NAMALWA (cell line): ENCODE measurements around the gene COL24A1.
"Not testable (repeated sequence)": the region's sequence is repeated elsewhere in the genome, so short reads cannot be mapped to it uniquely, and the experiment has no call there.

ENCODE experiments used
- DNase-seq: peaks from one replicate; pipeline ENCODE4 v3.0.0-alpha.2; 2015; ENCODE audit warnings: low spot score

The COL24A1 gene

DNA sequence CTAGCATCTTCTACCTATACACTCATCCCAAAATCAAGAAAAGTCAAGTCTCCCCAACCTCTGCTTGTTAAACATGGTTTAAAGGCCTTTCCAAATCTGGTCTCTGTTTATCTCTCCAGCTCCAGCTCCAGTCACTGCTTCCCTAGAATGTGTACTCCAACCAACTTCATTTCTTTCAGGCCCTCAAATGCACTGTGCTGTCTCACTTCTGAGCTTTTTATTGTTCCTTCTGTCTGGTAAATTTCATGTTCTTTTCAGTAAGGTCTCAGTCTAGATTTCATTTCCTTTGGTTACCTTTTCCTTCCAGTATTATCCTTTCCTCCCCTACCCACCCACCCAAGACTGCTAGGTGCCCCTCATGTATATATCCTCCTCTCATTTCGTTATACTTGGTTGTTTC, 3.7 kb downstream of the COL24A1 start:
- no peak for DNase-seq

DNA sequence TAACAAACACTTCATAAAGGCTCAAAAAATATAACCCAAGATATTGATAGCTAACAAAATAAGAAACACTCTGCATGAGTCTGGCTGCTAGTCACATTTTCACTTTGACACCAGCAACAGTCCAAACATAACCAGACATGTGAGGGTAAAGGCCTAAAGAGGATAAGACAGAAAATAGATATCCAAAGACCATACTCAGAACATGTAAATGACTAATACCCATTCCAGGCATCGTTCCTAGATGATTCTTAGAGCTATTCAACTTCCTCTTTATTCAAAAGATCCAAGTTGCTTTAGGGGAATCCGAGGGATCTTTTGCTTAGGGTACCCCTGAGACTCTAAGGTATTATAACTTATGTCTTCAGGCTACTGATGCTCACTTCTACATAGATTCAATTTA, 5.1 kb downstream of the COL24A1 start:
- DNase-seq, result no peak

DNA sequence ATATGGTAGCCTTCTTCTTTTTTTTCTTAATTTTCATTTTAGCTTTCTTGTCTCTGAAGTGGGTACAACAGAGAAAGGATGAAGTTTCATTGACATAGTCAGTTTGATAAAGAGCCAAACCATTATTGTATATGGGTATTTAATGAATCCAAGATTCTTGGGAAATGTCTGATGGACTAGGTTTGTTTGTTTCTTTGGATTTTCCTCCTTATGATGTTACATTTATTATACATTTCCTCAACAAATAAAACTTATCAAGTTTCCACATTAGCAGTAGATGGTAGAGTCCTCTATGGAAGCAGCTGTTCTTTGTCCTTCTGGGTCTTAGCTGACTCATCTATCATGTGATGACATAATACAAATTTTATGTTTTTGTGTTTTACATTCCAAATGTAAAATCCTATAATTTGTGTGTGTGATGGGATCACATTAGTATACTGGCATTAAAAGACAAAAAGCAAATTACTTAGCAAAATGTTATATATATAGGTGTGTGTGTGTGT, 6.0 kb downstream of the COL24A1 start:
- DNase-seq, result no peak

DNA sequence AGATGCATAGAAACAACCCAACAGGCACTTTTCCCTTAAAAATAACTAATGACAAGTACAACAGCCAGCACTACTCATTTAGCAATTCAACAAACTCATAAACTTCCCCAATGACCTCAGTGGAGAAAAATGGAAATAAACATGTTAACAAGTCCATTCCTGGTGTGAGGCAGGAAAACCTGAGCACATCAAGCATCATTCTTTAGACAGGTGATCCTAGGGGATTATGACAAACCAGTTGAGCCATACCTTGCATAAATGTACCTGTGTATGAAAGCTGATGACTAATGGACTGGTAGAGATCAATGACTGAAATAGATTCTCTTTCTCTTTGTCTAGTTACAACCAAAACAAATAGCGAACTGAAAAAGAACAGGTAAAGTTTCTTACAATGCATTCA, 7.0 kb downstream of the COL24A1 start:
- no peak for DNase-seq

DNA sequence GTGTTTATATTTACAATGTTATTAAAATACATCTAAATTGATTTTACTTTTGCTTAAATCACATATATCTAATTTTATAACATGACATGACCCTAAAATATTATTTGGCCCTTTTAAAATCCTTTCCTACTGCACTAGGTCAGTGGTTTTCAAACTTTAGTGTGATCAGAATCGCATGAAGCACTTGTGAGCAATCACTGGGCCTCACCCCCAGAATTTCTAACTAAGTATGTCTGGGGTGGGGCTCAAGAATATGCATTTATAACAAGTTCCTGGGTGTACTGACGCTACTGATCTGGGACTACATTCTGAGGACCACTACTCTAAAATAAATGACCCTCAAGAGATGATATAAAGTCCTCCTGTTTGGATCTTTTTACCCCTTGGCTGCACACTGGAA, 8.8 kb downstream of the COL24A1 start:
- DNase-seq, result no peak

DNA sequence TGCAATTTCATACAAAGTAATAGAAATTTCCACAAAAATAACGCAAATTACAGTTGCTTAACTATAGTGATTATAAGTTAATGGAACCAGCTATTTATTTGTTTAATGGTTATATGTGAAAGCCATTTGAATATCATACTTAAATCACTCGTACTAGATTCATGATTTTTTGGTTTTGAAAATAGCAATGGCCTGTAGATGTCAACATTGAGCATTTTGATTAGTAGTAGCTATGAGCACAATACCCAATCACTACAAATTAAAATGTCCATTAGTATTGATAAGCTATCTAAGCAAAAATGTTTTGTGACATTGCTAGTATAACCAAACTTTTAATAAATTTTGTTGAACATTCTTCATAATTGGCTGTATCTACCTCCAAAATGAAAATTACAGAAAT, 10.0 kb downstream of the COL24A1 start:
- peak; percentile 7 for DNase-seq

DNA sequence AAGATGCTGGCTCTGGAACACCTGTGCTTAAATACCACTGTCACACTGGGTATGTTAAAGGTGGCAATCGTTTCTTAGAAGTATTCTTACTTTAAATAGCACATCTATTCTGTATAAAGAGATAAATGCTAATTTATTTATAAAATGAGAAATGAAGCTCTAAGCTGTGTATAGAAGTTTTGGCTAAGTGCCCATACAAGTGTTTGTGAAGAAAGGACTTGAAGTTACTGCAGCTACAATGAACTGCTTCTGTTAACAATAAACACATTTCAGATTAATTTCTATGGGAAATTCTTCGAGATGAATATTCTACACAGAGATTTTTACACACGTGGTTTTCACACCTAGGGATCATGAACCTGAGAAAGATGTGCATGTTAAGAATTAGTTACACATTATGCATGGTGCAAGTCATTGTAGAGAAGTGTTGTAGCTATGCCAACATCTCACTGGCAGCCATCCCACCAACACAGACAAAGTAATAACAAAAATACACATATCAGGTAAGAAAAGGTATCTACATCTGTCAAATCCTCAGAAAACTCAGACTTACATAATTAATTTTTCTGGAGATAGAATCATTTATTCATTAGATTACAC, 16.2 kb downstream of the COL24A1 start:
- no peak for DNase-seq

DNA sequence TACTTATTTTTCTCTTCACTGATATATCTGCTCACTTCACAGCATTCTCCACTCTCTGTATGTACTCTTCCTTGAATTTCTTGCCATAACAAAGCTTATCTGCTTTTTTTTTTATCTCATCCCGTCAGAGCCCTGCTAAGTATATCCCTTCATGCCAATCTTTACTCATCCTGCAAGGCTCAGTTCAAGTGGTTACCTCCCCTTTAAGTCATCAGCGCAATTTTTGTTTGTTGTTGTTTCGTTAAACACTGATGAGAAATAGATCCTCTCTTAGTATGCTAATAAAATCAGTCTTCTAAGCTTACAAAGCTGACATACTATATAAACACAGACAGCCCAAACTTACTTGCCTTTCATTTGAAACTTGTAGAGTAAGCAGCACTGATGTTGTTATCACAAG, 17.8 kb downstream of the COL24A1 start:
- no peak for DNase-seq

DNA sequence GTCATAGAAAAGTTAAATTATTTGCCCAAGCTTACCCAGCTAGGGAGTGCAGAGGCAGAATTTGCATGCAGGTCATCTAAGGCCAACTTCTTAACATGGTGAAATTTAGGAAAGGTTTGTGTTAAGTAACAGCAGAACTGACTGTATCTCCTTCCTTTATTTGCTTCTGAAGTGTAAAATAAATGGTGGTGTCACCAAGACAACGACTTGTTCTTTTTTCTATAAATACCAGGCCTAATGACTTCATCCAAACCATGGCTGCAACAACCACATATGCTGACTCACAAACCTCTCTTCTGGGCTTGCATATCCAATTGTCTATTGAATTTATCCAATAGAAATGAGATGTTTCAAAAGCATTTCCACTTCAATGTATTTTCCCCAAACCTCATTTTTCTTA, 19.1 kb downstream of the COL24A1 start:
- peak; percentile 7 for DNase-seq

DNA sequence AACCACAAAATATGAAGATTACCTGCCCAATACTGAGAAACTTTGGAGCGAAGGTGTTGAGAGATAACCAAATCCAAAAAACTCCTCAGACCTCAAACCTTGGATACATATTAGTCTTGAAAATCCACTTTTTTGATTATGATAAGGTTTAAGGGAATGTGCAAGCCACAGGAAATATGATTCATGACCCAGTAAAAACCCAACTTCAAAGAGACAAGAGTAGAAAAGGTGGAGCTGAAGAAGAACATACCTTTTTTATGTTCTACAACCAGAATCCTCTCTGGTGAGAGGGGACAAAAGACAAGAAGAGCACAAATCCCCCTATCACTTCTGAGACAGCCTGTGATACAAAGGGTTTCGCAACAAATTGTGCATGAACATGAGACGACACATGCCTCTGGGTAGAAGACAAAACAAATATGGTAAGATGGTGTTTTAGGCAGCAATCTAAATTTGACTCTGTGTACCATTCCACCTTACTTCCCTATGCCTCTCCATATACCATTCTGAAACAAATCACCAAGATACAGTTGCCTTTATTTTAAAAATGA, 37.3 kb downstream of the COL24A1 start:
- no peak for DNase-seq

DNA sequence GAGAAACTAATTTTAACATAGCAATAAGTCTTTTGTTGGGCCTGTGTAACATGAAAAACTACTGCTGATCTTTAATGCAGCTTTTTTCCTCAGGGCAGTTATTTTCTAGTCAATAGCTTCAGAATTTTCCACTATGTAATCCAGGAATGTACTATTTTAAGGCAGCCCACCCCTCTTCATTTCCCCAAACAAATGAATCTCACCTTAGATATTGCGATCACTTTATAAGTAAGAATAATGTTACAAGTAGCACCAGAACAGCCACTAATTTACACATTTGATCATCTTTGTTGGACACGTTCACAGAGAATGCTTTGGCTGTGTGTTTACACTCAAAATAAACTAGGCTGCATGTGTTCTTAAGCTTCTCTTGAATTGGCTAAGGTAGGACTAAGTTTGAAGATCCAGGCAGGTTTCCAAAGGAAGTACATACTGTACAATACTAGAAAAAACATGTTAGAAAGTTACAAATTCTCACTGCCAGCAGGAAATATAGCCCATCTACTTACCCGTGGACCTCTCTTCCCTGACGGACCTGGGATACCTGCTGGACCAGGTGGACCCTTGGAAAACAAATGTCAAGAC, 41.7 kb downstream of the COL24A1 start:
- no peak for DNase-seq

DNA sequence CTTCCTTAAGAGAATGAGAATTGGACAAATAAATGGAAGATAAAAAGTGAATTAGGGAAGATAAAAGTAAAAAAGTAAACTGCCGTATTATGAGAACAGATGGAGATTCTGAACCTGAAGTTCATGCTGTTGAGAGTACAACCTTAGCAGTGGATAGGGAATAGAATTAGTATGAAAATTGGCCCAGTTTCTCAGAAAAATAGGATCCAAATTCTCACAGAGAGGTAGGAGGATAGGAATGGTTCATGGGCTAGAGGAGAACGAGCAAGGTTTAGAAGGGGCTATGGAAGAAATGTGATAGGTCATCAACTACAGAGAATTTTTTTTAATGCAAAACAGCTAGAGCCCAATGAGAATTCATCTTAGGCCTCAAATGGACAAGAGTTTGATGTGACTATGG, 42.3 kb downstream of the COL24A1 start:
- no peak for DNase-seq

DNA sequence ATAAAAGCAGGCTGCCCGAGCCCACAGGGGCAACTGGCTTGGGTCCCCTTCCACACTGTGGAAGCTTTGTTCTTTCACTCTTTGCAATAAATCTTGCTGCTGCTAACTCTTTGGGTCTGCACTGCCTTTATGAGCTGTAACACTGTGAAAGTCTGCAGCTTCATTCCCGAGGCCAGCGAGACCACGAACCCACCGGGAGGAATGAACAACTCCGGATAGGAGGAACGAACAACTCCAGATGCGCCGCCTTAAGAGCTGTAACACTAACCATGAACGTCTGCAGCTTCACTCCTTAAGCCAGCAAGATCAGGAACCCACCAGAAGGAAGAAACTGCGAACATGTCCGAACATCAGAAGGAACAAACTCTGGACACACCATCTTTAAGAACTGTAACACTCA, 45.0 kb downstream of the COL24A1 start:
- DNase-seq, result not testable (repeated sequence)

DNA sequence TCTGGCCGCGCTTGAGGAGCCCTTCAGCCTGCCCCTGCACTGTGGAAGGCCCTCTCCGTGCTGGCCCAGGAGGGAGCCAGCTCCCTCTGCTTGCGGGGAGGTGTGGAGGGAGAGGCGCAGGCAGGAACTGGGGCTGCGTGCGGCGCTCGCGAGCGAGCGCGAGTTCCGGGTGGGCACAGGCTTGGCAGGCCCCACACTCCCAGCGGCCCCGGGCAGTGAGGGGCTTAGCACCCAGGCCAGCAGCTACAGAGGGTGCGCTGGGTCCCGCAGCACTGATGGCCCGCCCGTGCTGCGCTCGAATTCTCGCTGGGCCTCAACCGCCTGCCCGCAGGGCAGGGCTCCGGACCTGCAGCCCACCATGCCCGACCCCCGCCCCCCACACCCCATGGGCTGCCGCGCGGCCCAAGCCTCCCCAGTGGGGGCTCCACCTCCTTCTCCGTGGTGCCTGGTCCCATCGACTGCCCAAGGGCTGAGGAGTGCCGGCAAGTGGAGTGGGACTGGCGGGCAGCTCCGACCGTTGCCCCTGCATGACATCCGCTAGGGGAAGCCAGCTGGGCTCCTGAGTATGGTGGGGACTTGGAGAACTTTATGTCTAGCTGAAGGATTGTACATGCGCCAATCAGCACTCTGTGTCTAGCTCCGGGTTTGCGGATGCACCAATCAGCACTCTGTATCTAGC, 46.0 kb downstream of the COL24A1 start:
- no peak for DNase-seq

DNA sequence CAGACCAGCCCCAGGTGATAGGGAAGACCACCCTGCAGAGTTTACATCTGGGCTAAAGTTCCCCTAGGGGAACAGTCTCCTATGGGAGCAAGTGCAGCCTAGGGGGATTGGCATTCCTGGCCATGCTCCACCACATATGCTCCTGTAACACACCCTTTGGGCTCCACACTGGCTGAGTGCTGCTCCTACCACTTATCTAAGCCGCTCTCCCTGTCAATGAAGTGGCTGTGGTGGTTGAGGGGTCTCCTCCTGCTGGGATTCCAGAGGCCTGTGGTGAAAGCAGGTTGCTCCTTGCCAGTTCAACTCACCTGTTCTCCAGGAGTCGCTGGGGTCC, 51.1 kb downstream of the COL24A1 start:
- DNase-seq, result no peak

DNA sequence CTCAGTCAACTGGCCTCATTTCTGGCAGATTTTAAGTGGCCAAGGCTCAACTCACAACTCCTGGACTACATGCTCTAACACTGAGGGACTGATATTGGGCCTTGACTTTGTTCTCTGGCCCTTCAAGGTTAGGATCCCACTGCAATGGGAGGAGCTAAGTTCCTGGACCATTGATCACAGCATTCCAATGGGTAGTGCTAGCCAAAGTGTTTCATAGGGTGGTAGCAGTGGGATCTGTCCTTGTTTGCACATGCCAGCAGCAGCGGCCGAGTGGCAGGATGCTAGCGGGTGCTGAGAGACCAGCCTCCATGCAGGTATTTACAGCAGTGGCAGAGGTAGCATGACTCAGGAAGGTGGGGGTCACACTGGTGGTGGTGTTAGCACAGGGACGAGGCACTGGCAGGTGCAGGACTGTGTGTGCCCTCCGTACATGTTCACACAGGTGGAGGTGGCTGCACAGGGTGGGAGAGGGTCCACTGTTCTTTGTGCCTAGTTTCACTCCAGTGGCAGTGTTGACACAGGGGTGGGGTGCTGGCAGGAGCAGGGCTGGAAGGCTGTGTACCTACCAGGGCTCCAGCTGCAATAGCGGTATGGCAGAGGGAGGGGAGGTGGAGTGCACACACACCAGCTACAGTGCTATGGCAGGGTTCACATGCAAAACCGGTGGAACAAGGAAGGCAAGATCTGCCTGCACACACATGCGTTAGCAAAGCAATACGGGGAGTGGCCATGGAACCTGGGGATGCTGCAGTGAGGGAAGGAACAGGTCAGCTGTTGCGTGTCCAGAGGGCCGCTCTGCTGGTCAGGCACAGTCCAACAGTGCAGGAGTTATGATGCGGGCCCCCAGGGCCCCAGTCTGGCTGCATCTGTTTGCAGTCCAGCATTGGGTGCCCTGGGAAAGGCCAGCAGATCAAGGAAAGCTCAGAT, 51.7 kb downstream of the COL24A1 start:
- no peak for DNase-seq

DNA sequence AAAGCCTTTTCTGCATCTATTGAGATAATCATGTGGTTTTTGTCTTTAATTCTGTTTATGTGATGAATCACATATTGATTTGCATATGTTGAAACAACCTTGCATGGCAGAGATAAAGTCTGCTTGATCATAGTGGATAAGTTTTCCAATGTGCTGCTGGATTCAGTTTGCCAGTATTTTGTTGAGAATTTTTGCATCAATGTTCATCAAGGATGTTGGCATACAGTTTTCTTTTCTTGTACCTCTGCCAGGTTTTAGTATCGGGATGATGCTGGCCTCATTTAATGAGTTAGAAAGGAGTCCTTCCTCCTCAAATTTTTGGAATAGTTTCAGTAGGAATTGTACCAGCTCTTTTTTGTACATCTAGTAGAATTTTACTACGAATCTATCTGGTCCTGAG, 55.0 kb downstream of the COL24A1 start:
- no peak for DNase-seq

DNA sequence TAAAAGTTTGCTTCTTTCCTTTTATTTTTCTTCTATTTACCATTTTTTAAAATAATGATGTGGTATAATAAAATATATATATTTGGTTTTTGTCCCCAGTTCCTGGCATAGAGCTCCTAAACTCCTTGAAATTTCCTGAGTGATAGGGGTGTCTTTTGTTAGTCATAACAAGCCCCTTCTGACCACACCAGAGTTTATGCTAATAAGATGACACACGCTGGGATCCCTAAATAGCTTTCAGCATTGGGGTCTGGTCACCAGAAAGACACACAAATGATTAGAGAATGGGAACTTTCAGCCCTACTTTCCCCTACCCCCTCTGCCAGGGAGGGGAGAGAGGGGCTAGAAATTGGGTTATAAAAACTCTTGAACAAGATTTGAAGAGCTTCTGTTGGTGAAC, 56.2 kb downstream of the COL24A1 start:
- DNase-seq, result no peak

DNA sequence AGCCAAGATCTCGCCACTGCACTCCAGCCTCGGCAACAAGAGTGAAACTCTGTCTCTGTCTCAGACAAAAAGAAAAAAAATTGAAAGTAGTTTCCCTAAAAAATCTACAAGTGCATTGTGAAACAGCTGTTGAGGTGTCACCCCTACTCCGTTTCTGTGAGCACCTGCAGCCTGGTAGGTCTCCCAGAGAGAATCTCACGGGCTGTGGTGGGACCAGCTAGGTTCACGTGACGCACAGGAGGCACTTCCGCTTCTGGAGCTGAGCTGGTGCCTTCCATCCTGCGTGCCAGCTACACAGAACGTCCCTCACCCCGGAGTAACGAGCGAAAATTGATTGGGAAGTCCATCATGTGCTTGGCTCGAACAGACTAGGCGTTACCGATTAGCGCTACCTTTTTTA, 66.8 kb downstream of the COL24A1 start:
- DNase-seq, result no peak

DNA sequence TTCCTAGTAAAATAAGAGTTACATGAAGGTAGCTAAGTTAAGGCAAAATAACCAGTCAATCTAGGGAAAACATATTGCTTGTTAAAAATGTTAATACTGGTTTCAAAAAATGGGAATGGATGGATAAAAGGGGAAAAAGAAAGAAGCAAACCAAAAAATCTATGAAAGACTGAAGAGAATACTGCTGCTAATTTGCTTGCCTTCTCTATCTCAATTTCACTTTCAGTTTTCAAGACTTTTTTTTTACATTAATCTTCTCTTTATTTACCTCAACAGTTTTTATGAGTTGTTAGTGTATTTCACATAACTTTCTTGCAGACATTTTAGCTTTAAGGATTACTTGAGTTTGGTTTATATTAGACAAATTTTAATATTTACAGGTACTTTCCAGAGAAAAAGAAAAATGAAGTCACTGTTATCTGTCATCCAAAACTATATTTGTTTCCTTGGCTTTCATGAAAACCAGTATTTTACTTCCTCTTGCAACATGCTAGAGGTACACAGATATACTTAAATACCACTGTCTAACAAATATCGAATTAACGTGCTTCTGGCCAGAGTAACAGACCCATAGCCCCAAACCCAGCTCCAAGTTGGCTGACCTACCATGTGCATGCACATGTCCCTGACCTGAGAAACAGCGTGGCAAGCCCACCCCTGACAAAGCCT, 70.7 kb downstream of the COL24A1 start:
- DNase-seq, result no peak

DNA sequence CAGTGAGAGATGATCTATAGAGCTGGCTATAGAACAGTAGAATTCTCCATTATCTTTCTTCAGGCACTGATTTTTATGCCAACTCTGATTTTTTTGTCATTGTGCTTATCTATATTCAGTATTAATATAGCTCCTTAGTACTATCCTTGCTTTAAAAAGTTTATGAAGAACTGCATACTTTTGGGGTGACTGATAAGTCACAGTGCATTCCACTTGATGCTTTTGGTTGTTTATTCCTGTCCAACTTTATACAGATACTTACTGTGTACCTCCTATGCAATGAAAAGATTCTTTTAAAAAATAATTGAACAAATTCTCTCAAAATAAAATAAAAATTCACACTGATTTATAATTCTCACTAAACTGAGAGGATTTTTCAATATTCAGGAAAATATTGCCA, 71.6 kb downstream of the COL24A1 start:
- DNase-seq, result no peak

DNA sequence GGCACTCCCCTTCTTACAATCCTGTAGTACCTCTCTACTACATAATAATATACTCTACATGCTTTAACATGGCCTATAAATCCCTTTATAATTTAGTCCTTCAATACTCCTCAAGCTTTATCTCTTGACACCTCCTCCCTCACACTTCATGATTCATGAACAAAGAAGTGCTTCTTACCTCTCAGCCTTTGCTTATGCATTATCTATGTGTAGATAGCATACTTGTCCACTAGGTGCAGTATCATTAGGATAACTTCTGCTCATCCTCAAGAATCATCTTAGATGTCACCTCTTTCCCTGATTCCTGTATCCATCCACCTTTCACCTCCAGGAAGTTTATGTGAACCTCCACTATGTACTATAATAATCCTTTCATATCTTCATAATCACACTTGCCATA, 74.4 kb downstream of the COL24A1 start:
- peak; percentile 26 for DNase-seq
